ENCODE measurements around the gene TAF6L. TPM values are rescaled to one million over a fixed set of nuclear protein-coding genes. Genes with fewer than 3 reads are reported as not detected.

TAF6L gene
- total and polyA plus RNA-seq, 2 donors (not counting 1 experiment from before 2014, with no cell fraction given), result 28.2 to 48.2 TPM

- 93% methylated on average over 3 of the region's 10 CpGs for WGBS (ENCODE audit: insufficient coverage)
- no peak overlapping the region for H3K9ac ChIP-seq (ENCODE audit: low read length)
- intact Hi-C loops (cut with micrococcal nuclease), result no loop called here
Observed at GRCh38 chr11:62755086-62755615, 16.0 kb upstream of the TAF6L start.

More at GRCh38 chr11:62755086-62755615, 16.0 kb upstream of the TAF6L start:
- TF ChIP-seq, protein P1, sequence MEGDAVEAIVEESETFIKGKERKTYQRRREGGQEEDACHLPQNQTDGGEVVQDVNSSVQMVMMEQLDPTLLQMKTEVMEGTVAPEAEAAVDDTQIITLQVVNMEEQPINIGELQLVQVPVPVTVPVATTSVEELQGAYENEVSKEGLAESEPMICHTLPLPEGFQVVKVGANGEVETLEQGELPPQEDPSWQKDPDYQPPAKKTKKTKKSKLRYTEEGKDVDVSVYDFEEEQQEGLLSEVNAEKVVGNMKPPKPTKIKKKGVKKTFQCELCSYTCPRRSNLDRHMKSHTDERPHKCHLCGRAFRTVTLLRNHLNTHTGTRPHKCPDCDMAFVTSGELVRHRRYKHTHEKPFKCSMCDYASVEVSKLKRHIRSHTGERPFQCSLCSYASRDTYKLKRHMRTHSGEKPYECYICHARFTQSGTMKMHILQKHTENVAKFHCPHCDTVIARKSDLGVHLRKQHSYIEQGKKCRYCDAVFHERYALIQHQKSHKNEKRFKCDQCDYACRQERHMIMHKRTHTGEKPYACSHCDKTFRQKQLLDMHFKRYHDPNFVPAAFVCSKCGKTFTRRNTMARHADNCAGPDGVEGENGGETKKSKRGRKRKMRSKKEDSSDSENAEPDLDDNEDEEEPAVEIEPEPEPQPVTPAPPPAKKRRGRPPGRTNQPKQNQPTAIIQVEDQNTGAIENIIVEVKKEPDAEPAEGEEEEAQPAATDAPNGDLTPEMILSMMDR (IDR thresholded peaks at IDR 0.05), result no peak
- no peak for TF ChIP-seq EZH2 (IDR thresholded peaks at IDR 0.05; ENCODE audit: borderline replicate concordance, insufficient read depth, low read depth, low read length, poor library complexity, severe bottlenecking)
- H3K27me3 Mint-ChIP-seq, result no peaks in the 10 kb centered on the region
- DNase-seq, result no peak
- H3K4me1 Mint-ChIP-seq, result peaks cover 23% of the 10 kb centered on the region
- Histone ChIP-seq H3K27ac (ENCODE audit: low read length in 2 of 2) (no peak overlapping the region), H3K4me3 (ENCODE audit: control extremely low read depth in 1 of 5, extremely low read depth in 1 of 5, insufficient read depth in 1 of 5, low read depth in 2 of 5, low read length in 4 of 5) (no peak overlapping the region), H3K4me2 (replicated peaks; ENCODE audit: low read depth, low read length, poor library complexity, severe bottlenecking) (no peak overlapping the region), H2AFZ (ENCODE audit: insufficient read depth, low read depth, low read length, poor library complexity, severe bottlenecking) (no peak overlapping the region), H3K4me1 (ENCODE audit: control insufficient read depth in 2 of 2, insufficient read depth in 2 of 2, low read length in 2 of 2) (peaks cover 7 to 21% of the 10 kb centered on the region in 2 donors), H4K20me1 (ENCODE audit: control insufficient read depth, insufficient read depth, low read length, poor library complexity, severe bottlenecking) (no peaks in the 10 kb centered on the region), H3K9me3 (ENCODE audit: control extremely low read depth in 1 of 3, control insufficient read depth in 2 of 3, insufficient read depth in 1 of 3, low read length in 2 of 3) (no peaks in the 10 kb centered on the region), H3K27me3 (replicated peaks in 1 of 4; ENCODE audit: control extremely low read depth in 1 of 4, control insufficient read depth in 3 of 4, insufficient read depth in 4 of 4, low read length in 3 of 4) (no peaks in the 10 kb centered on the region), H3K36me3 (replicated peaks in 1 of 2; ENCODE audit: control extremely low read depth in 1 of 2, control insufficient read depth in 1 of 2, extremely low read depth in 1 of 2, insufficient read depth in 2 of 2, low read length in 1 of 2) (peaks cover 0 to 11% of the 10 kb centered on the region in 2 experiments), H3K79me2 (ENCODE audit: control insufficient read depth, insufficient read depth, low read length) (peaks cover 38% of the 10 kb centered on the region)
- no peak for ATAC-seq (ENCODE audit: low read depth)
- H3K9me3 Mint-ChIP-seq (ENCODE audit: insufficient read depth), result no peaks in the 10 kb centered on the region
- peak overlapping the region; percentile 72 for H3K4me3 Mint-ChIP-seq
- POLR2A ChIA-PET, result interaction anchor here (0.6 to 3.9 kb wide), 6 partner anchors 9 to 127 kb away, joined by 9 to 75 read pairs (median 20); partner anchors contain the start of genes HNRNPUL2, TAF6L and TTC9C
- CTCF ChIA-PET, result interaction anchor here (1.5 to 2.0 kb wide), 2 partner anchors 28 to 108 kb away, joined by 7 to 12 read pairs; partner anchors contain the start of gene HNRNPUL2
- H3K27ac Mint-ChIP-seq, result peak overlapping the region; percentile 79

All from B cell (primary cell).